ENCODE results near the gene PDCD4.

- TF ChIP-seq RBM22 (optimal IDR thresholded peaks at IDR 0.05; ENCODE audit: low read length) (no peak), GABPB1 (CRISPR knock-in tag; IDR thresholded peaks at IDR 0.05) (no peak), PTBP1 (IDR thresholded peaks at IDR 0.05; ENCODE audit: low read depth, low read length, poor library complexity, severe bottlenecking) (no peak), SRSF4 (IDR thresholded peaks at IDR 0.05; ENCODE audit: low read depth, low read length, poor library complexity, severe bottlenecking) (no peak), ZNF609 (CRISPR knock-in tag; IDR thresholded peaks at IDR 0.05; ENCODE audit: borderline replicate concordance) (no peak), EEA1 (CRISPR knock-in tag; IDR thresholded peaks at IDR 0.05; ENCODE audit: borderline replicate concordance) (no peak), ZBTB26 (CRISPR knock-in tag; IDR thresholded peaks at IDR 0.05; ENCODE audit: borderline replicate concordance) (no peak), EZH2 (conservative IDR thresholded peaks at IDR 0.05; ENCODE audit: low read depth, low read length) (no peak), EP300 (IDR thresholded peaks at IDR 0.05; ENCODE audit: low read depth in 2 of 2, low read length in 2 of 2) (no peak), EP300 (CRISPR knock-in tag; IDR thresholded peaks at IDR 0.05; ENCODE audit: borderline replicate concordance) (no peak), ZFP1 (CRISPR knock-in tag; IDR thresholded peaks at IDR 0.05) (no peak), ZKSCAN1 (IDR thresholded peaks at IDR 0.05; ENCODE audit: low read length) (no peak), CTCF (CRISPR knock-in tag; IDR thresholded peaks at IDR 0.05) (no peak), SIN3A (IDR thresholded peaks at IDR 0.05; ENCODE audit: borderline replicate concordance, low read depth, low read length) (no peak), ELK4 (CRISPR knock-in tag; IDR thresholded peaks at IDR 0.05; ENCODE audit: borderline replicate concordance) (no peak)
These were observed 18.8 kb upstream of the PDCD4 start for GRCh38 chr10:110852947-110853346.
